Kidney epithelial cell (primary cell): ENCODE results near the gene KIF26B. TPM values are rescaled to one million over a fixed set of nuclear protein-coding genes. Genes with fewer than 3 reads are reported as not detected.

ENCODE experiments used
- DNase-seq: peaks from one replicate; pipeline ENCODE4 v3.0.0-alpha.2; 2010; ENCODE audit warnings: low read depth
- H3K27me3 ChIP-seq: 2 replicates; pipeline ENCODE4 v1.6.0; 2011; ENCODE audit warnings: low read length; ENCODE audit not compliant: control insufficient read depth, insufficient read depth
- H3K36me3 ChIP-seq: 2 replicates; pipeline ENCODE4 v1.5.1; 2011; ENCODE audit warnings: low read length; ENCODE audit not compliant: control insufficient read depth, insufficient read depth
- H3K4me3 ChIP-seq: 2 replicates; pipeline ENCODE4 v1.5.1; 2011; ENCODE audit warnings: low read depth, mild to moderate bottlenecking, control low read depth, low read length
- CTCF ChIP-seq: IDR thresholded peaks from 2 replicates; pipeline ENCODE4 v1.5.1; 2011; ENCODE audit warnings: mild to moderate bottlenecking, moderate library complexity, low read length, control low read depth, inconsistent platforms; ENCODE audit not compliant: insufficient read depth, poor library complexity, severe bottlenecking
- total RNA-seq: library from RNA; depleted of rRNA; stranded (reverse); fragments of >200 nt; gene quantifications from 2 replicates; pipeline ENCODE4 v1.2.3, GENCODE V29; 2015

The KIF26B gene
- total RNA-seq, 1 donor from 2014 or later: 14.6 TPM

GRCh38 chr1:245622332-245623014 is 467.7 kb downstream of the KIF26B start:
- TF ChIP-seq CTCF: no peak
- H3K27me3 ChIP-seq: no peaks in the 10 kb centered on the region
- DNase-seq: no peak
- H3K4me3 ChIP-seq: no peak overlapping the region
- no peaks in the 10 kb centered on the region for H3K36me3 ChIP-seq

- no peak for DNase-seq
- no peak for TF ChIP-seq CTCF
- Histone ChIP-seq H3K4me3 (no peak overlapping the region), H3K27me3 (no peaks in the 10 kb centered on the region), H3K36me3 (peaks cover 1% of the 10 kb centered on the region)
Observed at GRCh38 chr1:245641384-245641783, 486.6 kb downstream of the KIF26B start.

GRCh38 chr1:245645406-245645805 is 490.6 kb downstream of the KIF26B start:
- no peaks in the 10 kb centered on the region for H3K27me3 ChIP-seq
- no peak for TF ChIP-seq CTCF
- no peak for DNase-seq
- H3K4me3 ChIP-seq: no peak overlapping the region
- H3K36me3 ChIP-seq: peaks cover 1% of the 10 kb centered on the region

GRCh38 chr1:245645894-245646293 is 491.1 kb downstream of the KIF26B start:
- no peak for DNase-seq
- Histone ChIP-seq H3K4me3 (no peak overlapping the region), H3K27me3 (no peaks in the 10 kb centered on the region), H3K36me3 (peaks cover 1% of the 10 kb centered on the region)
- TF ChIP-seq CTCF: no peak

- no peak for DNase-seq
- no peaks in the 10 kb centered on the region for H3K27me3 ChIP-seq
- no peaks in the 10 kb centered on the region for H3K36me3 ChIP-seq
- no peak for TF ChIP-seq CTCF
- H3K4me3 ChIP-seq: no peak overlapping the region
Observed at GRCh38 chr1:245648749-245649522, 494.2 kb downstream of the KIF26B start.
